Mesothelial cell of epicardium (in vitro differentiated cells): ENCODE results near the gene FBXO44. TPM values are rescaled to one million over a fixed set of nuclear protein-coding genes. Genes with fewer than 3 reads are reported as not detected.
A peak's percentile ranks its signal among the peaks of the same experiment; 100 is the strongest.
"Not testable (repeated sequence)": the region's sequence is repeated elsewhere in the genome, so short reads cannot be mapped to it uniquely, and the experiment has no call there.

Experiments used
- DNase-seq, 2 experiments: peaks; one replicate each; pipeline ENCODE4 v3.0.0; 2021; ENCODE audit warnings: low spot score in 2 of 2; ENCODE audit not compliant: unreplicated experiment in 2 of 2
- H3K27ac Mint-ChIP-seq: 2 replicates; pipeline ENCODE4 v1.8.0; 2021; ENCODE audit warnings: mixed read lengths
- H3K27me3 Mint-ChIP-seq: 2 replicates; pipeline ENCODE4 v1.8.0; 2021; ENCODE audit warnings: low read depth, mixed read lengths
- H3K36me3 Mint-ChIP-seq: 2 replicates; pipeline ENCODE4 v1.8.0; 2021; ENCODE audit warnings: mixed read lengths
- H3K4me1 Mint-ChIP-seq: 2 replicates; pipeline ENCODE4 v1.8.0; 2021; ENCODE audit warnings: mixed read lengths
- H3K4me3 Mint-ChIP-seq: 2 replicates; pipeline ENCODE4 v1.8.0; 2021; ENCODE audit warnings: mild to moderate bottlenecking, moderate library complexity, mixed read lengths
- H3K9me3 Mint-ChIP-seq: 2 replicates; pipeline ENCODE4 v1.8.0; 2021; ENCODE audit warnings: mixed read lengths
- CTCF ChIP-seq: fragments of 200-600 bp; sonication (generic); IDR thresholded peaks from one replicate; pipeline ENCODE4 v1.5.0; 2021; ENCODE audit warnings: antibody characterized with exemption; ENCODE audit not compliant: unreplicated experiment
- total RNA-seq: library from RNA; stranded (reverse); gene quantifications from 3 replicates; pipeline ENCODE4 v1.2.1, GENCODE V29; 2021

Gene FBXO44
- 33.1 to 39.4 TPM (median 37.3 TPM) in 3 replicates for total RNA-seq

- peaks cover 15% of the 10 kb centered on the region for H3K4me1 Mint-ChIP-seq
- no peak for TF ChIP-seq CTCF
- H3K27ac Mint-ChIP-seq = no peak within 1 kb of the TSS
- peaks cover 35% of the 10 kb centered on the region for H3K27me3 Mint-ChIP-seq
- H3K9me3 Mint-ChIP-seq = no peaks in the 10 kb centered on the region
- peaks cover 1% of the 10 kb centered on the region for H3K36me3 Mint-ChIP-seq
- peak within 1 kb of the TSS; percentile 71 for H3K4me3 Mint-ChIP-seq
- DNase-seq = no peak
These were observed at the start of gene FBXO44, which contains the start of gene FBXO2 for GRCh38 chr1:11654137-11654938. Gene FBXO44 (plus strand): TSS chr1:11654877. CDS start chr1:11655836, 959 bp downstream. Gene FBXO2 (minus strand): TSS chr1:11654429. CDS start chr1:11654340, 89 bp downstream.

GRCh38 chr1:11606775-11607174 is 47.9 kb upstream of the FBXO44 start:
- no peak overlapping the region for H3K4me3 Mint-ChIP-seq
- H3K9me3 Mint-ChIP-seq = peaks cover 6% of the 10 kb centered on the region
- no peak overlapping the region for H3K27ac Mint-ChIP-seq
- no peak for DNase-seq
- peaks cover 26% of the 10 kb centered on the region for H3K27me3 Mint-ChIP-seq
- TF ChIP-seq CTCF = no peak
- no peaks in the 10 kb centered on the region for H3K4me1 Mint-ChIP-seq
- no peaks in the 10 kb centered on the region for H3K36me3 Mint-ChIP-seq

GRCh38 chr1:11608596-11609130 is 46.0 kb upstream of the FBXO44 start:
- H3K36me3 Mint-ChIP-seq, DNase-seq, H3K4me1 Mint-ChIP-seq, H3K4me3 Mint-ChIP-seq, H3K27ac Mint-ChIP-seq, H3K9me3 Mint-ChIP-seq: not testable (repeated sequence)
- peaks cover 30% of the 10 kb centered on the region for H3K27me3 Mint-ChIP-seq

GRCh38 chr1:11609378-11609777 is 45.3 kb upstream of the FBXO44 start:
- not testable (repeated sequence) for DNase-seq, H3K4me3 Mint-ChIP-seq, H3K27ac Mint-ChIP-seq, H3K4me1 Mint-ChIP-seq, H3K36me3 Mint-ChIP-seq, H3K9me3 Mint-ChIP-seq
- peaks cover 30% of the 10 kb centered on the region for H3K27me3 Mint-ChIP-seq

- Mint-ChIP-seq H3K36me3 (no peaks in the 10 kb centered on the region), H3K9me3 (peaks cover 6% of the 10 kb centered on the region), H3K4me3 (no peak overlapping the region), H3K27me3 (peaks cover 37% of the 10 kb centered on the region), H3K27ac (no peak overlapping the region), H3K4me1 (no peaks in the 10 kb centered on the region)
- no peak for DNase-seq
- no peak for TF ChIP-seq CTCF
These were observed 44.0 kb upstream of the FBXO44 start for GRCh38 chr1:11610629-11611180.

GRCh38 chr1:11611638-11612327 is 42.9 kb upstream of the FBXO44 start:
- H3K27me3 Mint-ChIP-seq = peaks cover 36% of the 10 kb centered on the region
- H3K4me3 Mint-ChIP-seq = no peak overlapping the region
- no peak for DNase-seq
- TF ChIP-seq CTCF = no peak
- peaks cover 3% of the 10 kb centered on the region for H3K9me3 Mint-ChIP-seq
- no peak overlapping the region for H3K27ac Mint-ChIP-seq
- no peaks in the 10 kb centered on the region for H3K36me3 Mint-ChIP-seq
- H3K4me1 Mint-ChIP-seq = no peaks in the 10 kb centered on the region
